GM11168 (cell line): ENCODE data around the gene MAP2.
"Not testable (repeated sequence)": the region's sequence is repeated elsewhere in the genome, so short reads cannot be mapped to it uniquely, and the experiment has no call there.

Experiments used
- in situ Hi-C: fragments of 300-500 bp; cut with MboI; formaldehyde crosslinking; loops from one replicate; pipeline ENCODE4 v1.12.0; 2022; ENCODE audit warnings: low sequenced_read_pairs; ENCODE audit not compliant: unreplicated experiment

MAP2 gene

DNA sequence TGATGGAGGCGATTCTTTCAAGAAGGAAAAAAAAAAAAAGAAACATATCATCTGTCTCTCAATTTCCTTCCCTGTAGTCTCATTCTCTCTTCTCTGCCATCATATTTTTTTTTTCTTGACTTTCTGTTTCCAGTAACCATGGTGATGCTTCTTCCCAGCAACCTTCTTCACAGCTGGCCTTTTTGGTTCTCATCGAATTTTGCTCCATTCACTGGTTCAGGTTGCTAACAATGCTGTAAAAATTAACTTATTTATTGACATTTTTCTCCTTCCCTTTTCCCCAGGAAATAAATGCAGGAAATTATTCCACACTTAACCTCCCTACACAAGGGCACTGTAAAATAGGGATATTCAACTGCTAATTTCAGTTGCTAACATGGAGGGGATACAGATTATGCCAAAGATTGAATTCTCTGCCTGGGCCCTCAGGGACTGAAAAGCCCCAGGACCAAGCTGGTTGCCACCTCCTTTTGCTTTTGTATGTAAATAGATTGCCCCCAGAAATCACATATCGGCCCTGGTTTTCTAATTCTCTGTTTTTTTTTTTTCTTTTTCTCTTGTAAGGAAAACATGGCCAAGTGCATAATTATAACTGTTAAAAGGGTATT is 154.7 kb downstream of the MAP2 start:
- in situ Hi-C loops = no loop called here

DNA sequence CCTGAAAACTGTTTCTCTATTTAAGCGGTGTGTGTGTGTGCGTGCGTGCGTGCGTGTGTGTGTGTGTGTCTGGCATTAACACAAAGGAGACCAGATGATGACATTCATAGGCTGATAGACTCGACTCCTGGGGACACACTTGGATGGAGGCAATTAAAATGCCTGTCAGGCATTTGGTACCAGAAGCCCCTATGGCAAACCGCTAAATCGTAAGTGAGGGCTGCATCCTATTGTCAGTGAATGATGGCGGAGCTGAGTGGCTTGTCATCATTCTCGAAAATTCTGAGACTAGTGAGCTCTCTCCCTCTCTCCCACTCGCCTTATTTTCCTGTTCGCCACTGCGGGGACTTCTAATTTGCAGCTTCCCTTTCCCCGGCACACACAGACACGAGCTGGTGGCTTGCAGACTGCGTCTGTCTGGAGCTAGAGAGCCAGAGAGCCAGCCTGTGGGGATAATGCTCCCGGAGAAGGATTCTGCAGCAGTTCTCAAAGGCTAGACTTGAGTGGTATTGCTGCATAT is 155.4 kb downstream of the MAP2 start:
- in situ Hi-C loops = no loop called here

DNA sequence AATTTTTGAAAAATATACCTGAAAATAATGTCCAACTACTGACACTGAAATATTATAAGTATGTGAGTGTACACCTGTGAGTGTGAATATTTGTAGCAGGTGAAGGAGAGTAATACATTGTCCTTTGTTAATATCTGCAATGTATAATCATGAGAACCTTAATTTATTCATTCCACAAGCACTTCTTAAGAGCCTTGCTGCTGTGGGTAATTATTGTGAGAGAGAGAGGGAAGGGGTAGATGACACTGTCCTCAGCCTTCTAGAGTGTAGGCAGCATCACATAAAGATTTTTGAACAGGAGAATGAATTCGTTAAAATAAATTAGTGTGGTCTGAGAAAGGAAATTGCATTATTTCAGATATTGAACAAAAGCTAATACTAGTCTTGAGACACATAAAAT is 157.2 kb downstream of the MAP2 start:
- in situ Hi-C loops = no loop called here

DNA sequence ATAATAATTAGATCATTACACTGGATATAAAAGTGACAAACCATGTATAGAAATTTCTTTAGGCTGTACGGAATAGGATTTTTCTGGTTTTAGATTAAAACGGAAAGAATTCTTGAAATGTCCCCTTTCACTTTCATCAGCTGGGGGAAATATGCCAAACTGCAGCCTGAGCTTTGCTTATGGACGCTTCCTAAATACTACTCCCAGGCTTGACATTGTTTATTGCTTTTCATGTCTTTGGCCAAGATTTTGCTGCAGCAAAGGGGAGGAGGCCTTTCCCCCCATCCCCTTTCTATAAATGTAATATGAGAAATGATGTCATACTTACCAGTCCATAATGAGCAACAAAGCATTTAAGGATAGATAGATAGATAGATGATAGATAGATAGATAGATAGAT is 158.4 kb downstream of the MAP2 start:
- in situ Hi-C loops = no loop called here

DNA sequence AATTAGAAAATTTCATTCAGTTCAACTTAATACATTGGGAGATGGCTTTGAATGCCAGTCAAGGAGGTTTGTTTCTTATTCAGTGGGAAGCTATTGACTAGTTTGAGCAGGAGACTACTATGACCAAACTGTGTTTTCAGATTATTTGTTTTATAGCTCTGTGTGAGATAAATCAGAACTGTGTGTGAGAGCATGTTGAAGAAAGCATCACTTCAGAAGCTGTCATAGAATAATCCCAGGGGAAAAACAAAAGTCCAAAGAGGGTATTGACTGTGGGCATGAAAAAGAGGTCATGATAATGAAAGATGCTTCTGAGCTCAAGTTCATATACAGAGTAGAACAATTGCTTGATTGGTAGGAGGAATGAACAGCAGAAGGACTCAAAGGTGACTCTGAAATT is 160.6 kb downstream of the MAP2 start:
- in situ Hi-C loops = no loop called here

DNA sequence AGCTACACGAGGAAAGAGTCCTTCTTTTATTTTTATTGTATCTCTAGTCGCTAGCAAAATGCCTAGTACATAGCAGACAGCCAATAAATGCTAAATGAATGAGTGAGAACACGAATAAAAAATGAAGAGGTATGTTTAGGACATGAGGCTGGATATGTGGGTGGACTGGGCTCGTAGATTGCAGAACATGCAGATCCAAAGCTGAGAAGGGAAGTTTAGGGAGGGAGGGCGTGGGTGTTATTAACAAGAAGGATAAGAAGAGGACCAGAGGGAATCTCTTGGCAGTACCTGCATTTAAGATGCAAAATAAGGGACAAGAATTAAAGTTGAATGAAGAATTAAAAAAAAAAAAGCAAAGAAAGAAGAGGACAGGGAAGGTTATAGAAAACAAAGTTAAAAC is 161.1 kb downstream of the MAP2 start:
- in situ Hi-C loops = no loop called here

DNA sequence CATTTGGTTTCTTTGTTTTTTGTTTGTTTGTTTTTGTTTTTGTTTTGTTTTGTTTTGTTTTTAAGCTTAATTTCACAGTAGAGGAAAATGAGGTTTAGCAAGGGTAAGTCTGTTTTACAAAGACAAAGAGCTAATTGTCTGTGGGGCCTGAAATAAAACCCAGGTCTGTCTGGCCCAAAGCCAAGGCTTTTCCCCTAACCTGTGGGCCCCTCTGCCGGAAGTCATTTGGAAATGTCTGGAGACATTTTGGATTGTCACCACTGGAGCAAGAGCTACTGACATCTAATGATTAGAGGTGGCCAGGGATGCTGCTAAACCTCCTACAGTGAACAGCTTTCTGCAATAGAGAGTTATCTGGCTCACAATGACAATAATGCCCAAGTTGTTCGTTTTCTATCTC is 167.2 kb downstream of the MAP2 start:
- in situ Hi-C loops = no loop called here

DNA sequence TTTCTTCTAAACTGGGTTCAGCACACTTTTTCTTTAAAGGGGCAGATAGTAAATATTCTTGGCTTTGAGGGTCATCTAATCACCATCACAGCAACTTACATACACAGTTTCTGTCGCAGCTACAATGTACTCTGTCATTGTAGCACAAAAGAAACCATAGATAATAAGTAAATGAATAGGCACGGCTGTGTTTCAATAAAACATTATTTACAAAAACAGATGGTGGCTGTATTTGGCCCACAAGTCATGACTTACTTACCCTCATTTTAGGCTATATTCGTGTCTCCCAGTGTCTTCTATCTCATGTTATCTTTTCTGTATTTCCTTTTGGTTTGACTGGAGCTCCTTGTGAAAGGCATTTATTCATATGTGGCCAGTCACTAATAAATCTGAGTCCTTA is 168.3 kb downstream of the MAP2 start:
- in situ Hi-C loops = no loop called here

DNA sequence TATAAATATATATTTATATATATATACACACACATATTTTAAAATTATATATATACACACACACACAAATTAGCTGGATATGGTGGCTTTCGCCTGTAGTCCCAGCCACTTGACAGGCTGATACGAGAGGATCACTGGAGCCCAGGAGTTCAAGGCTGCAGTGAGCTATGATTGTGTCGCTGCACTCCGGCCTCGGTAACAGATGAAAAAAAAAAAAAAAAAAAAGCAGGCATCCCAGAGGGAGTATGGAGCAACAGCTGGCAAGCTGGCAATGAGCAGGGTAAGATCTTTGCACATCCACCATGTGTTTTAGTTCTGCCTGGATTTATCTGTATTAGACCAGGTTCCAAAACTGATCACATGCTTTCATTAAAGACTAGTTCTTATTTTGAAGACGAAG is 170.1 kb downstream of the MAP2 start:
- in situ Hi-C loops = no loop called here

DNA sequence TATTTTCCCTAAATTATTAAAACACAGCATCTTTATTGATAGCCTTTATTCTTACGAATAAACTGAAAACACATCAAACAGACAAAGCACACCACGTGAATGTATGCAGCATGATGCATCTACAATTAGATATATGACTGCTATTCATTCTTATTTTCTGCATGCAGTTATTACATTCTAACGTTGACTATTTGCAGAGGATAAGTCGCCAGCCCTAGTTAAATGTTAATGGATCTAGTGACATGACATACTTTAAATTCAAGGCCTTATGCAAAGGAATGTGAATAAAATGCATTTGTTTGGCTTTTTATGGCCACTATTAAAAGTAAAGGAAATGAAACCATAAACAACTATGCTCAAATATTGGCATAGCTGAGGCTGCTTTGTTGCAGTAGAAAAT is 172.4 kb downstream of the MAP2 start:
- in situ Hi-C loops = no loop called here

DNA sequence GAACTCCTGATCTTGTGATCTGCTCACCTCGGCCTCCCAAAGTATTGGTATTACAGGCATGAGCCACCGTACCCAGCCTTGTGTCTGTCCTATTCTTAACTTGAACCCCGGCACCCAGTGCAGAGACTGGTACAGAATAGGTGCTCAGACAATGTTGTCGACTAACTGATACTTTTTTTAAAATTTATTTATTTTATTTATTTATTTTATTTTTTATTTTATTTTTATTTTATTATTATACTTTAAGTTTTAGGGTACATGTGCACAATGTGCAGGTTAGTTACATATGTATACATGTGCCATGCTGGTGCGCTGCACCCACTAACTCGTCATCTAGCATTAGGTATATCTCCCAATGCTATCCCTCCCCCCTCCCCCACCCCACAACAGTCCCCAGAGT is 174.4 kb downstream of the MAP2 start:
- in situ Hi-C loops = not testable (repeated sequence)

DNA sequence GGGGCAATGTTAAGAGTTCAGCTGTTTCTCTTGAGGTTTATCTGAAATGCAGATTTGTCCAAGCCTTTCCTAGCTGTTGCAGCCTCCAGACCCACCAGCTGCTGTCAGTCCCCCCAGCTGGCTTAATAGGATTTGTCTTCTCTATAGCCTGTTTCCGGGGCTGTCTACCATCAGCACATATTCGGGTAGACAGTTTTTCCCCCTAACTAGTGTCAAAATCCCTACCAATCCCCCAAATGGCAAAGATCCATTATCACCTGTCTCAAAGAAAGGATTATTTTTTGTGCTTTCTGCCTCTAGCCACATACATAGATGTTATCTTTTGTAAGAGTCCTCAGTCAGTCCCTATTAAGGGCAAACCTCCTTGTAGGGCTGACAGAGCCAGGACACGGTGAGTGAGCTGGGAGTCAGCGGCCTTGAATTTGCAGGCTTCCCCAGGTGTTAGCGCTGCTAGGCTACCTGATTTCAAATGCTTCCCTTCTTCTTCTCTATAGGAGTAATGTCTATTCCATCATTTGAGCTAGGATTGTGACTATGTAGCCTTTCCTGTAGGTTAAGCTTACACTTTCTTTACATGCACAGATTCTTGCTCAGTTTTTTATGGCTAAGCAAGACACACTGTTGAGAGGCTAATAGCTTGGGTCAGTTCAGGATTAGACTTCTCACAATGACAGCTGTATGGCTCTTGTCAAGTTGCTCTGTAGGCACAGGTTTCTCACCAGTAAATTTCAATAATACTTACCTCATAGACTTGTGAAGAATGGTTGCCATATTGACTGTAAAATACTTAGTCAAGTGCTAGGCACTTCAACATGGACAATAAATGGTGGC is 176.7 kb downstream of the MAP2 start:
- in situ Hi-C loops = no loop called here

DNA sequence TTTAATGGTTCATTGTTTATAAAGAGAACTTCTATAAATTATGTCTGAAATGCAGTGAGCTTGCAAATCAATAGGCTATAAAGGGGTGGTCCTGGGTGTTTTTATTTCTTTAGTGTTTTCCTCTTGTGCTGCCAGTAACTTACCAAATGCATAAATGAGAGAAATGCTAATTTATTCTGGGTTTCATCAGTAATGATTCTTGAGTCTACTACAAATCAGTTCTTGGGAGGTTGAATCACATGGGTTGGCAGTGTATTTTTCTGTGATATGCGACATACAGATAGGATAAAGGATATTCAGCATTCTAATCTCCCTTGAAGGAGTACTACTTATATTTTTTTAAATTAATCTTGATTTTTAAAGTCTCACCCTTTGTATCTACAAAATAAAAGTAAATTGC is 177.7 kb downstream of the MAP2 start:
- in situ Hi-C loops = no loop called here

DNA sequence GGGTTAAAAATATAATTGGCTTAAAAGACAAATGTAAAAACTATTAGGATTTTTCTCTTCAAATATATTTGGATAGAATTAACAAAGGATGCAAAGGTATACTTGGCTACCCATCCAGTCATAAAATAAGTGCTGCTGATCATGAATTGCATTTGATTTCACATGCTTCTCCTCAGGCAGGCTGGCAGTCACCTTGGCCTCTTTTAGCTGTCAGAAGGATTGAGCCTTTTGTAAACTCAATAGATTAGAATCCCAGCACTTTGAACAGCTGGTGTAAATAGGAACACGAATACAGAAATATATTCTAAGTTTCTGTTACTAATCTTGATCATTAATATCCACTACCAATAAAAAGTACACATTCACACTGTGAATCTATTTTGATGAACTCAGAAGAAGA is 178.4 kb downstream of the MAP2 start:
- in situ Hi-C loops = no loop called here

DNA sequence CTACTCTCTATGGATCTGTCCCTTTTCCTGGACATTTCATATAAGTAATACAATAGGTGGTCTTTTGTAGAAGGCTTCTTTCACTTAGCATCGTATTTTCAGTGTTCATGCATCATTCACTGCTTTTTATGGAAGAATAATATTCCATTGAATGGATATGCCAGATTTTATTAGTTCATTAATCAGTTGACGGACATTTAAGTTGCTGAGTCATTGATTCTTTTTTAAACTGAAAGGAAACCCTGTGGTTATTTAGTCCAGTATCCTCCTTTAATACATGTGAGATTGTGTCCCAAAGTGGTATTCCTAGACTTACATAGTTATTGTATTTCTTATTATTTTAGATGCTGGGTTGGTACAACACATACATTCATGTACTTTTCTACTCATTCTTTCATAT is 185.7 kb downstream of the MAP2 start:
- in situ Hi-C loops = no loop called here

DNA sequence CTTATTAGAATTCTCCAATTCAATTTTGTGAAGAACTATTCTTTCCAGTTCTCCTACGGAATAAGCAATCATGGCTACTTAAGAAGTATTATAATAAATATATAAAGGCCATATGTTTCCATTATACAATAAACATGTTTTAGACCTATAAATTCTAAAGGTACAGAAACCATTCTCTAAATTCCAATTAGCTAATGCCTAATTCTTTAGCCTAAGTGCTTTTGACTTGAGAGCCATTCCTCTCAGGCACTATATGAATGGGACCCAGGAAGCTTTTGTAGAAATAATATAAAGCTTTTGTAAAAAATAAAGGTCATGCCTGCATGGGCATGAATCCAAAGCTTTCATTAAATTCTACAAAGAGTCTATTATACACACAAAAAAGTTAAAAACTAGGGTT is 186.8 kb downstream of the MAP2 start:
- in situ Hi-C loops = no loop called here

DNA sequence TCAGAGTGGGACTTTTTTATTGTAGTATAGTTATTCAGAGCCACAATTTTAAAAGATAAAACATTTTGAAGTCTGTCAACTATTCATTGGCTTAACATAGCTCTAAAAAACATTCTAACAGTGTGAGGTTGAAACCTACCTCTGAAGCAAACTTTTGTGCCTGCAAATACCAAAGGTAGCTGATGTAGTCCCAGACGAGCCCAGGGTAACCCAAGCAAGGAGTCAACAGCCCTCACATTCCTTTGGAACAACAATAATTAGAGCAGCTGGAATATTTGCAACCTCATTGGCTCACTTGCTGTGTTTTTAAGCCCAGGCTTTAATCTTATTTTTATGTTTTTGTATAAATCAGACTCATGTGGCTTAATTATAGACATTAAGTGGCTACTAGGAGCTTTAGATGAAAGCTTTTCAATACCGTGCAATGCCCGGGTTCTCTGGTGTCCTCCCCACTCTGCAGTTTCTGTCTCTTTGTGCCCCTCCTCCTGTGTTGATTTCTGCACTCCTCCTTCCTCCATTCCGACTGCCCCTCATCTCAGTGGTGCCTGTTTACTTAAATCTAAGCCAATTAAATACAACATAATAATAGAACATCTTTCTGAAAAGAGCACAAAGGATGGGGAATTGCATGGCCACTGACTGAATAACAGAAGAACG is 189.9 kb downstream of the MAP2 start:
- in situ Hi-C loops = no loop called here

DNA sequence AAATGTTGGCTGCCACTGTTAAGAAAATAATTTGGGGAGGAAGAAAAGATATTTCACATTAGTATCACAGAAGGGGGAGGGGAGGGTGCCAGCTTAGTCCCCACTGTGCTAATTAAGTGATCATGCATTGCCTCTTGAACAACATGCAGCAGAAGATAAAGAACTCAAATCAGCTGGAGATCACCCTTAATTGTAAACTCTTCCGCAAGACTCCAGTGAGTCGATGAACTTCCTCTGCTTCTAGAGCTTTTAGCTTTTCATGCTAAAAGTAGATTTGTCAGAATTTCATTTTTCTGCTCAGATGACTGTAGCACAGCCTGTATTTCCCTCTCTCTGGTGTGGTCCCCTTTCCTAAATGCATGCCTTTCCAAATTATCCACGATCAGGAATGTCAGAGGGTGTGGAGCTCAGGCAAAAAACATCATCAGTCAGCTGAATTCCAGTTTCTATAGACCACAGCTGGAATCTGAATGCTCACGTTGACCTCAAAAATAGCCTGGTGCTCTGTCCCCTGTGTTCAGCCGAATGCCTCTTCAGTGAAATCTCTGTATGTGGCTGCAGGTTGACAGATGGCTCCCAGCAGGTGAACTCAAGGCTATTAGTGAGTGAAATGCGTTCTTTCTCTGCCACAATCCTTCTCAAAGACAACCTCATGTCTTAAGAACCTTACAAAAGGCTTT is 191.0 kb downstream of the MAP2 start:
- in situ Hi-C loops = no loop called here

DNA sequence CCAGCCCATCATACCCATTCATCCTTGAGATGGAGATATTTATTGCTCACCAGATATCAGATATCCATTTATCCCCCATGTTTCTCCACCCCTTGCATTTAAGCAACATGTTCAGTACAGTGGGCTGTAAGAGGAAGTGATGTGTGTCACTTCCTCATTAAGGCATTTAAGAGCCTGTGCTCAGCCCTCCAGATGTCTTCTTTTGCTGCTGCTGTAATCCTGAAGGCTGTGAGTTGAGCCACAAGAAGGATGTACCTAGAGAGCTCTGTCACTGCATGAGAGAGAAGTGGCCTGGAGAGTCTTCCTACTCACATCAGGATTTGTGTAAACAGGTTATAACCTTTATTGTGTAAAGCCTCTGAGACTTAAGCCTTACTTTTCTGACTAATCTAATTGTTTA is 195.9 kb downstream of the MAP2 start:
- in situ Hi-C loops = no loop called here

DNA sequence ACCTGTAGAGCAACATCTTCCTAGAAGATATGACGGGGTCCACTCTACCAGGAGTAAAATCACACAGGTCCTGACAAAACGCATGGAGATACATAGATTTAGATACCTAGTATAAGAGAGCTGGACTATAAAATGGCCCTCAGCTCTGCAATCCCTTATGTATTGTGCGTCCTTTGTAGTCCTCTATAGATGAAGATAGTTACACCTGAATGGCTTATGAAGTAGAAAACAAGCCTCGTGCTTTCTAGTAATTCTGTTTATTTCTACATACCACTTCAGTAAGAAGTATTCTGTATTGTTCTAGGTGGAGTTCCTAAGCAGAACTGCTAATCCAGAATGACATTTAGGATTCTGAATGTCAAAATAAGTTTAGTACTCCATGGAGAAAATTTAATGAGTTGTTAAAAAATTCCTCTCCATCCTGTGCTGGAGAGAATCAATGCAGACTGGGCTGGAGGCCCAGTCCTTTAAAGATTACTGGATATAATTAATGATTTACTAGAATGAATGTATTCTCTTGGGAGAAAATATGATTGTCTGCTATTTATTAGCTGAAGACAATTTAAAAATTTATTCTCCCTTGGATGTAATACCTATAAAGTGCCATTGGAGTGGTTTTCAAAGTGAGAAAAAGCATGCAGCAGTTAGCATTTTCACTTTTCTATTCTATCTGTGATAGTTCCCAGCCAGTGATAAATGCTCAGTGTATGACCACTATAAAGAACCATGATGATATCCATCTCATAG is 200.5 kb downstream of the MAP2 start:
- in situ Hi-C loops = no loop called here
